ENCODE measurements around the gene CHAT. TPM values are rescaled to one million over a fixed set of nuclear protein-coding genes. Genes with fewer than 3 reads are reported as not detected.

Gene CHAT
- total RNA-seq, 1 donor from 2014 or later = not detected

DNA sequence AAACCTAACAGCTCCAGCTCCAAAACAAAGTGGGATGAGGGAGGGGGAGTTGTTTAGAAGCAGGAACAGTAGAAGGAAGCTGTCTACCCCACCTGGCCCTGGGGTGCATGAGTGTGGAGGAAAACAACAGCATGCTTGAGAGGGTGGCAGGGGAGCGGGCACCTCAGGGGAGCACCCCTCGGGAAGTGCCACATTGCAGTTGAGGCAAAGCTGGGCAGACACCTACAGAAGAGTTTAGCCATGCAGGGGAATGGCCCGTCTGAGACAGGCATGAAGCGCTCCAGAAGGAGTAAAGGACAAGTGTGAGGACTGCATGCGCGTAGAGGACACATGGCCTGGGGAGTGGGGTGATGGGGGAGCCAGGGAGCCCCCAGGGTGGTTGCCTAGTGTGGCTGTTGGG is 18.1 kb downstream of the CHAT start:
- no peak for DNase-seq (ENCODE audit: low read depth)

DNA sequence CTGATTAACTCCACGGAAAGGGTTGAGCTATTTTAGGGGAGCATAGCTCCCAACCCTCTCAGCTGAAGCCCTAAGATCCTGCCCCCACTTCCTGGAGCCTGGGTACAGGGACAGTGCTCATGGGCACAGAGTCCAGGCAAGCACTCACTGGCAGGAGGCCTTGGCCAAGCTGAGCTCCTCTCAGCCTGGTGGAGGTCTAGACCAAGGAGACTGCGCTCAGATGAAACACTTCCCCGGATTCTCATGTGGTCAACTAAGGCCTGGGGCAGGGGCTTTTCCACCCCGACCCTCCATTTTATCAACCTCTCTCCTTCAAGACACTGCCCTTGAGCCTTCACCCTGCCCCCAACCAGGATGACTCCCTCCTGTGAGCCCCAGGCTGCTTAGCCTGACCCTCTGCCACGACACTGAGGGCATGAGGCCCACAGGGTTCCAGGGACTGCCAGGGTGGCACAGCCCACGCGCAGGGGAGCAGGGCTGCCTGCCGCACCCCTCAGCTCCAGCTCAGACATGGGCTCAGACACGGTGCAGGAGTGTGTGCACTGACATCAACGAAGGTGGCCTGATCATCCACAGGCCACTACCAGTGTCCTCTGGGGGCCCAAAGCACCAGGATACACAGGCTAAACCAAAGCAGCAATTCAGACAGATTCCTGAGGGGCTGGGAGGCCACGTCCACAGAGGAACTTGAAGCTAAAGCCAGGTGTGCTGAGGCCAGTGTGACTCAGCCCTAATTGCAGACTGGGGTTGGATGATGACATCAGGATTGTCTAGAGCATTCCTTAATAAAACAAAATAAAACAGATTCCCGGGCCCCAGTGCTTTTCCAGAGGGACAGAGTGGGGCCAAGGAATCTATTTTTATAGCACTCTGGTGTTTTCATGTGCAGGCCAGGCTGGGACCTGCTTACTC is 18.8 kb downstream of the CHAT start:
- DNase-seq (ENCODE audit: low read depth) = peak; percentile 1

- no peak for DNase-seq (ENCODE audit: low read depth)
Observed at GRCh38 chr10:49633327-49634068, 19.7 kb downstream of the CHAT start.

- no peak for DNase-seq (ENCODE audit: low read depth)
Observed at GRCh38 chr10:49634069-49634660, 20.3 kb downstream of the CHAT start.

- no peak for DNase-seq (ENCODE audit: low read depth)
Observed at GRCh38 chr10:49642311-49642710, 28.5 kb downstream of the CHAT start.

DNA sequence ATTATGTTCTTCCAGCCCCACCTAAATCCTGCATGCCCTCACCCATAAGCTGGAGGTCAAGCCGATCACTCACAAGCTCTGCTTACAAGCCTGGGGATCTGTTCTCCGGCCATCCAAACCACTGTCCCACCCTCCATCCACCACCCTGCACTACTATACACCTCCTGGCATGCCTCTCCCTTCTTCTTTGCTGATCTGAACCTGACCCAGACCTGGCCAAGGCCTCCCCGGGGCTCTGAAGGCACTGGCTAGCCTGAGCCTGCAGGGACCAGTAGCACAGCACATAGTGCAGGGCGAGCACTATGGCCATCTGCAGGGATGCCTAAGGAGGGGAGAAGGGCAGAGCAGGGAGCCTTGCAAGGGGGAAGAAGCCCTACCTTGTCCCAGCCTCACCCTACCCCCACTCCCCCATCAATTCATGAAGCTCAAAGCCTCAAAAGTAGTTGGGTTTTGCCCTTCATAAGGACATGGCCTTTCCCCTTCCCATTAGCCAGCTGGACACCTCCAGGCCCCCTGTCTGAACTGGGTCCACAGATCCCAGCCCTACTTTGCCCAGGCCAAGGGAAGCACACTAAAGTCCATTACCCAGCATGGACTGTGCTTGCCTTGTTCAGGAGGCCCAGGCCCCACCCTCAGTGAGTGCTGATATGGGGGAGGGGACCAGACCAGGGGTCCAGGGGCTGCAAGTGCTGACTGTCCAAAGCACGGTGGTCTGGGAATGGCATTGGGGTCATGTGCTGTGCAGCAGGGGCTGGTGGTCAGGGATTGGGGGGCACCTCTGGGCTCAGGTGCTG is 29.6 kb downstream of the CHAT start:
- no peak for DNase-seq (ENCODE audit: low read depth)

DNA sequence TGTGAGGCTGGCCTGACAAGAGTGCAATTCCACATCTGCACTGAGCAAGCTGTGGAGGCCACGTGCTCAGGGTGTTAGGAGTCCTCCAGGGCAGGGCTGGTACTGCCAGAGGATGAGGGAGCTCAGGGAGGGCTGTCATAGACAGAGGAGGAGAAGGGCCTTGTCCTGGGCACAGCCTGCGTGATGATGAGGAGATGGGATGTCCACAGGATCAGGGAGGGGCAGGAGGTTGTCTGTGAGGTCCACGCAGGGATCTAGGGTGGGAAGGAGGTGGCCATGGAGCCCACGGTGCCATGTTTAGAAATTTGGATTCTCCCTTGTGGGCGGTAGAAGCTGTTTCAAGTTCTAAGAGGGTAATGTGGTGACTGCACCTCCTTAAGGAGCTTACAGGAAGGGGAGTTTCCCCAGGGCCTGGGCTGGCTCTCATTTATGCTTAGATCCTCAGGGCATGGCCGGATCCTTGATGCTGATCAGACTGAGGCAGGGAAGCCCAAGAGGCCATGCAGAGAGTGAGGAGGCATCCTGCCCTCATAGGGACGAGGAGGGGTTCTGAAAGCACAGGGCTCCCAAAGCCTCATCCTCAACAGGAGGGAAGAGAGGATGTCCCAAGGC is 30.3 kb downstream of the CHAT start:
- DNase-seq (ENCODE audit: low read depth) = no peak

GRCh38 chr10:49645417-49645816 is 31.6 kb downstream of the CHAT start:
- DNase-seq (ENCODE audit: low read depth) = no peak

GRCh38 chr10:49645871-49646870 is 32.3 kb downstream of the CHAT start:
- no peak for DNase-seq (ENCODE audit: low read depth)

DNA sequence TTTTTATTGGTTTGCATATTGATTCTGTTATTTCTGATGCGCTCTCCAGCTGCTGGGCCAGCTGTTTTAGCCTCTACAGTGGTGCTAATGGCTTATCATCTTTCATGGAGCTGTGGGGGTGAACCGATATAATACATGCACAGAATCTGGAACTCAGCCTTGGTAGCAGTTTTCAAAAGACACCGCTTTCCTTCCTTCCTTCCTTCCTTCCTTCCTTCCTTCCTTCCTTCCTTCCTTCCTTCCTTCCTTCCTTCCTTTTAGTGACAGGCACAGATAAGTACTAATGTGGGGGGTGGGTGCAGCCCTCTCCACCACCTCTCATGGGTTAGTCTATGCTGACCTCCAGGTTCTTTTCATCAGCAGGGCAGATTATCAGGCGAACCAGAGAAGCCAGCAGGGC is 33.7 kb downstream of the CHAT start:
- no peak for DNase-seq (ENCODE audit: low read depth)

DNA sequence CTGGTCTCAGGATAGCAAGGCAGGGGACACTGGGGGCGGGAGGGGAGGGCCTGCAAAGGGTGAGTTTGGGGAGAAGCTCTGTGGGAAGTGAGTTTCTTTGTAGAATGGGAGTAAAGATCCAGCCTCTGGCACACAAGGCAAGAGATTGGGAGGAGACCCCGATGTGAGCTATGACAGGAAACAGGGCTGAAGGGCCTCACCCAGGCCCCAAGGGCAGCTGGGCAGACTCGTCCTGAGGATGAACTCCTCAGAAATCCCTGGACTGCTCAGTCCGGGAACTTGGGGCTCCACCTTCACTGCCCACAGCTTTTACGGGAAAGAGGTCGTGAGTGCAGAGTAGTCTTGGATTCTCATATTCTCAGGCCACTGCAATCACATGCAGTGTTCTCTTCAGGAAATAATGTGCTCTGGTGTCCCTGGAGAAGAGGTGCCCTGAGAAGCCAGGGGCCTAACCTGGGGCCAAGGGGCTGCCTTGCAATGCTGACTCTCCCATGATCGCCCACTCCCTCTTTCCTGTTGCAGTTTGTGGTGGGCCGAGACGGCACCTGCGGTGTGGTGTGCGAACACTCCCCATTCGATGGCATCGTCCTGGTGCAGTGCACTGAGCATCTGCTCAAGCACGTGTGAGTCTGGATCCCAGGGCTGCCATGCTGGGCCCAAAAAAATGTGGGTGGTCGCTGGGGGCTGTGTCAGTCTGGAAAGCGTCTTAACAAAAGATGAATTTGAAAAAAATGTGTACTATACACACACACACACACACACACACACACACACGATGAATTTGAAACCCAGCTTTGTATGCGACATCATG is 34.4 kb downstream of the CHAT start:
- DNase-seq (ENCODE audit: low read depth) = no peak

GRCh38 chr10:49649294-49649693 is 35.5 kb downstream of the CHAT start:
- DNase-seq (ENCODE audit: low read depth) = no peak

- no peak for DNase-seq (ENCODE audit: low read depth)
Observed at GRCh38 chr10:49649936-49650723, 36.3 kb downstream of the CHAT start.

DNA sequence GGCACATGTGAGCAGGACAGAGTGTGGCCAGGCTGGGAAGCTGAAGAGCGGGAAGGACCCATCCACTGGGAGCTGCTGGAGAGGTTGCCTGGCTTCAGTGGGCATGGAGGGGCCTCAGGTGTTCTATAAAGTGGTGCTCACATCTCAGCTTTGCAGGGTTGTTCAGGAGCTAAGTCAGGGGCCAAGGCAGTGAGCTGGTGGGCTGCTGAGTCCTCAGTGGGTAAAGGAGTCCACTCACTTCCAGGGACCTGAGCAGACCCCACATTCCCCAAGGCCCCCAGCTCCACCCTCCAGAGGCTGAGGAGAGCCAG is 36.8 kb downstream of the CHAT start:
- DNase-seq (ENCODE audit: low read depth) = no peak

DNA sequence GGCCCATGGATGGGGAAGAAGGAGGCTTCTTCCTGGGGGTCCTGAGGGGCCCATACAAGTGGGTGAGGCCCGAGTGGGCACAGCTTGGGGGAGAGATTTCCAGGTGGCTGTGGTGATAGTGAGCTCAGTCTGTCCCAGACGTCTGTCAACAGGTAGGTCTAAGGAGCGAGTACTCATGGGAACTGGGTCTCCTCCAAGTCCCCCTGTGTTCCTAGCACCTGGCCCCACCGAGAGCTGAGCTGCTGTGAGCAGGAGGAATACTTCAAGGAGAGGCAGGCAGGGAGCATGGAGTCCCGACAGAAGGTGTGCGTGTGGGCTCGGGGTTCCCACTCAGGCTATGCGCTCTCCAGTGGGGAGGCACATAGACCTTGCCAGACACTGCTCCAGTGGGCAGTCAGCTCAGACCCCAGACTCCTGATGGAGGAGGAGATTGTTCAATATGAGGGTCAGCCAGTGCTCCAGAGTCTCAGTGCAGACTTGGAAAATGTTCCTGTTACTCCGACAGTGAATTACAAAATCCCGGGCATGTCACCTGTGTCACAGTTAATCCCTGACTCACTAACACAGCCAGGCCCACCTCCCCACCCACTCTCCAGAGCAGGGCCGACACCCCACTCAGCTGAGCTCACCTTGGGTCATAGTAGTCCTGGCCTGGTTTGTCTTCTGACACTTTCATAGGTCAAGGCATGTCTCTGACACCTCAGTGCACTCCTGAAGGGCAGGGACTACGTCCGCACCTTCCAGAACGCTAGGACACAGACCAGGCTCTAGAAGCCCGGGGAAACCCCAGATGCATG is 37.4 kb downstream of the CHAT start:
- DNase-seq (ENCODE audit: low read depth) = no peak

- DNase-seq (ENCODE audit: low read depth) = no peak
Observed at GRCh38 chr10:49651917-49652316, 38.1 kb downstream of the CHAT start.

DNA sequence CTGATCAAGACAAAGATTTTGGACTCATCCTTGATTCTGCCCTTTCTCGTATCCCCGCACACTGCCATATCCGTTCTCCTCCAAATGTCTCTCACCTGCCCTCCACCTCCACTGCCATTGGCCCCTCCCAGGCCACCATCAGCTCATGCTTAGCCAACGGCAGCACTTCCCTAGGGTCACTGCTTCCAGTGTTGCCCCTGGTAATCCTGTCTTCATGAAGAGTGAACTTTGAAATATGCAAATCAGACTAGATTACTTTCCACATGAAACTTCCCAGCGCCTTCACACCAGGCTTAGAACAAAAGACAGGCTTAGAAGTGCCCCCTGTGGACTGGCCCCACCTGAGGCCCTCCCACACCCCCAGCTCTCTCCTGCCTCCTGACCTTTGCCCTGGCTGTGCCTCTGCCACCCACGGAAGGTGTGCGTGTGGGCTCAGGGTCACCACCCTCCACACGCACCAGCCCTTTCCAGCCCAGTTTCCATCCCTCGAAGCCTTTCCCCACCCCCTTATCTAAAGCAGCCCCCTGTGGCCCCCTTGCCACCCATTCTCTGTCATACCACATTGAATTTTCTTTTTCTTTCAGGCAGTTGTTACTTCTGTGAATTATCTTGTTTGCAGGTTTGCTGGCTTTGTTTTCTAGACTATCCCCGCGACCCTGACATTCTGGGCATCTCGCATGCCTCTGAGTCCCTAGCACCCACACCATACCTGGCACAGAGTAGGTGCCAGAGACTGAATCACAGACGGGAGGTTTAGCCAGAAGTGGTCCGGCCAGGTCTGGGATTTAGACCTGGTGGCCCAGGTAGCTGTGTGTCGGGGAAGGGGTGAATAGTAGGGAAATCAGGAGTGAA is 38.8 kb downstream of the CHAT start:
- no peak for DNase-seq (ENCODE audit: low read depth)
